ENCODE results near the gene CDK11A.
"Not testable (repeated sequence)": the region's sequence is repeated elsewhere in the genome, so short reads cannot be mapped to it uniquely, and the experiment has no call there.

- TF ChIP-seq CTCF, POLR2A (IDR thresholded peaks at IDR 0.05): not testable (repeated sequence)
These were observed 14.7 kb upstream of the CDK11A start for GRCh38 chr1:1738799-1739337.

Data from heart left ventricle (tissue), 13 donors.